DOHH2 (cell line): ENCODE measurements around the gene DHRS4L2.
"Not testable (repeated sequence)": the region's sequence is repeated elsewhere in the genome, so short reads cannot be mapped to it uniquely, and the experiment has no call there.

Experiments
- EZH2phosphoT487 ChIP-seq: fragments of 200-600 bp; sonication (generic); IDR thresholded peaks from 2 replicates; pipeline ENCODE4 v1.6.1; 2017; ENCODE audit warnings: borderline replicate concordance, mild to moderate bottlenecking, antibody characterized with exemption, low read length, moderate library complexity, mixed read lengths
- TF ChIP-seq, protein P1 (sequence below): fragments of 200-600 bp; sonication (generic); IDR thresholded peaks from one replicate; pipeline ENCODE4 v1.5.1; 2014; ENCODE audit warnings: antibody characterized with exemption, mild to moderate bottlenecking, low read depth, low read length; ENCODE audit not compliant: poor library complexity, severe bottlenecking

DNA sequence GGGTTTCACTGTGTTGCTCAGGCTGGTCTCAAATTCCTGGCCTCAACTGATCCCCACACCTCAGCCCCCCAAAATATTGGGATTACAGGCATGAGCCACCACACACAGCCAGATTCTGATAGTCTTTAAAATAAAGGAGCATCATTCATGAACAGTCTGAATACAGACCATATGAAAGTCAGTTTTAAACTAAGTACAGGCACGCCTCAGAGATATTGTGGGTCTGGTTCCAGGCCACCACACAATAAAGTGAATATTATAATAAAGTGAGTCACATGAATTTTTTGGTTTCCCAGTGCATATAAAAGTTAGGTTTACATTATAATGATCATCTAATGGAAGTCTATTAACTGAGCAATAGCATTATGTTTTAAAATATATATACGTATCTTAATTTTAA, 8.1 kb downstream of the DHRS4L2 start:
- TF ChIP-seq, protein P1, sequence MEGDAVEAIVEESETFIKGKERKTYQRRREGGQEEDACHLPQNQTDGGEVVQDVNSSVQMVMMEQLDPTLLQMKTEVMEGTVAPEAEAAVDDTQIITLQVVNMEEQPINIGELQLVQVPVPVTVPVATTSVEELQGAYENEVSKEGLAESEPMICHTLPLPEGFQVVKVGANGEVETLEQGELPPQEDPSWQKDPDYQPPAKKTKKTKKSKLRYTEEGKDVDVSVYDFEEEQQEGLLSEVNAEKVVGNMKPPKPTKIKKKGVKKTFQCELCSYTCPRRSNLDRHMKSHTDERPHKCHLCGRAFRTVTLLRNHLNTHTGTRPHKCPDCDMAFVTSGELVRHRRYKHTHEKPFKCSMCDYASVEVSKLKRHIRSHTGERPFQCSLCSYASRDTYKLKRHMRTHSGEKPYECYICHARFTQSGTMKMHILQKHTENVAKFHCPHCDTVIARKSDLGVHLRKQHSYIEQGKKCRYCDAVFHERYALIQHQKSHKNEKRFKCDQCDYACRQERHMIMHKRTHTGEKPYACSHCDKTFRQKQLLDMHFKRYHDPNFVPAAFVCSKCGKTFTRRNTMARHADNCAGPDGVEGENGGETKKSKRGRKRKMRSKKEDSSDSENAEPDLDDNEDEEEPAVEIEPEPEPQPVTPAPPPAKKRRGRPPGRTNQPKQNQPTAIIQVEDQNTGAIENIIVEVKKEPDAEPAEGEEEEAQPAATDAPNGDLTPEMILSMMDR = not testable (repeated sequence)
- not testable (repeated sequence) for TF ChIP-seq EZH2phosphoT487
